HG02840 (cell line): Measurements from ENCODE around the gene AFG3L2.

ENCODE experiments used
- ATAC-seq: cut with Tn5 transposase; IDR thresholded peaks from one replicate; pipeline ENCODE4 v1.9.1; 2021; ENCODE audit warnings: mild to moderate bottlenecking, moderate library complexity, moderate number of reproducible peaks; ENCODE audit not compliant: unreplicated experiment, low FRiP score

AFG3L2 gene

DNA sequence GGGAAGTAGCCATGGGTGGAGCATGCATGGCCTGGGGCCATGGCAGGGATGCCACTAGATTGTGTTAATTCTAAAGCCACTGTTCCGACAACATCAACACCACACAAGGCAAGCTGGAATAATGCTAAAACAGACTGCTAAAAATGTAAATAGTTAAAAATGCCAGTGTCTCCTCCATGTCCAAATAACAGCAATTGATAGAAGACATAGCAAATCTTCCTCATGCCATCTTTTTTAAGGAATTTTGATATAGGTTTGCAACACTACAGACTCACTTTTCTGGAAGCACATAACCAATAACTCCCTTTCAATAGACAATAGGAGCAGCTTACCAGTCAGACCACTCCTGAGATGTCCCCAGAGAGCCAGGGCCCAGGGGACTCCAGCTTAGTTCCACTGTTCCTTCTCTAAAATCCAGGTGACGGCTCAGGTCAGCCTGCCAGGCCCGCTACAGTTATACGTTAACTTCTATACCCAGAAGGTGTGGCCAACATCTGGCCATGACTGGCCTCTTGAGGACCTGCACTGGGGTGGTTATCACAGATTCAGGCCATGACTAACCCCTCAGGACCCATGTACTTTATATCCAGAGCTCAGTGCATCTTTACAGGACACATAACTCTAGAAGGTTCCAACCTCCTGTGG lies 48.7 kb downstream of the AFG3L2 start:
- no peak for ATAC-seq

DNA sequence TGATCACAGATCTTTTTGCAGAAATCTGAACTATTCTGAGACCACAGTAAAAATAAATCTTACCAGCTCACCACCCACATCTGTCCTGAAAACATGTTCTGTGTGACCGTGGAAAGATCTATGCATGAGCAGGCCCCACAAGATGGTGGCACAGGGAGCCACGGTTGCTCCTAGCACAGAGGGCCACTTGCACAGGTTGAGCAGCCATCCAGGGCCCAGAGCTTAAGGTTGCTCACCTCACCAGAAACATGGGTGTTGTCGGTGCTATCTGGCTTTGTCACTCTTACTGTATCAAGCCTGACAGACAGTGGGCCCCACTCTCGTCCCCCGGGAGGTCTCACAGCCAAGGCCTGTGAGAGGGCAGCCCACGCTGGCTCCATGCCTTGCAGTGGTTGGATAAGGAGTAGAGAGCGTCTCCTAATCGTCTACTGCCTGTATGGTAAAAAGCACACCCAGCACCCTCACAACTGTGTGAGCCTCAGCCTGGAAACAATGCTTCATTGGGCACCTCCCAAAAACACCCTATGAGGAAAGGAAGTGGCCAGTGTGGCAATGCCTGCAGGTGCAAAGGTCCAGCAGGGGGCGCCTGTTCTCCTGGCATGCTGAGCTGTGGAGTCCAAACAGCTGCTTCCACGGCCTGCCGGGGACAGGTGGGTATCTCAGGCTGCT lies 49.4 kb downstream of the AFG3L2 start:
- ATAC-seq = no peak

DNA sequence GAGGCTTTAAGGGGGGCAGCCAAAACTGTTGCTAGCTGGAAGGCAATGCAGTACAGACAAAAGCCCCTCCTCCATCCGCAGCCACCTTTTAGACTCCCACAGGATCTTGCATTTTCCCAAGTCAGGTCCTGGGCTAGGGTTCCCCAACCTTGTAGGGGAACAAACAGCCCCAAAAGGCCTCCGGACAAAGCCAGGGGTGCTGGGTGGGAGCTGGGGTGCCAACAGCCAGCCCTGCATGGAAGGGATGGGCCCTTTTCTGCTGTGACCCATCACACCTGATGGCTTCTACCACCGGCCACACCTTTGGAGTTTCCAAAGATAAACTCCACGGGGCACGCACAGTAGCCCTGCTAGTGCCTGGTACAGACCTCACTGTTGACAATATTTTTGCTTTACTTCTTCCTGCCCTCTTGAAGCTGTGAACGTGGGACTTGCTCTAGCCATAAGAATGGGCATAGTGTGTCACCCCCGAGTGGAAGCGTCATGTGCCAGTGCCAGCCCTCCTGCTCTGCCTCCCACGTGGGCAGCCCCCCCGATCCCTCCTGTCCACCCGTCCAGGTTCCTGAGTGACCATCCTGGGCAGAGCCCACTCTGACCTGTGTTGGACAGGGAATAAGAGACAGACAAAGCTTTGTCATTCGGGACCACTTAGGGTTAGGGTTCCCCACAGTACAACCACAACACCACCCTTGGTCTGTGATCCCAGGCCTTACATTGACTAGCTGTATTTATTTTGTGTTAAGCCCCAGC lies 50.1 kb downstream of the AFG3L2 start:
- no peak for ATAC-seq

DNA sequence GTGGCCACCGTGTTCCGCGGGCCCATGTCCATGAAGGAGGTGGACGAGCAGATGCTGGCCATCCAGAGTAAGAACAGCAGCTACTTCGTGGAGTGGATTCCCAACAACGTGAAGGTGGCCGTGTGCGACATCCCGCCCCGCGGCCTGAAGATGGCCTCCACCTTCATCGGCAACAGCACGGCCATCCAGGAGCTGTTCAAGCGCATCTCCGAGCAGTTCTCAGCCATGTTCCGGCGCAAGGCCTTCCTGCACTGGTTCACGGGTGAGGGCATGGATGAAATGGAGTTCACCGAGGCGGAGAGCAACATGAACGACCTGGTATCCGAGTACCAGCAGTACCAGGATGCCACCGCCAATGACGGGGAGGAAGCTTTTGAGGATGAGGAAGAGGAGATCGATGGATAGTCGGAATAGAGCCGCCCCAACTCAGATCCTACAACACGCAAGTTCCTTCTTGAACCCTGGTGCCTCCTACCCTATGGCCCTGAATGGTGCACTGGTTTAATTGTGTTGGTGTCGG lies 51.2 kb downstream of the AFG3L2 start:
- ATAC-seq = no peak

DNA sequence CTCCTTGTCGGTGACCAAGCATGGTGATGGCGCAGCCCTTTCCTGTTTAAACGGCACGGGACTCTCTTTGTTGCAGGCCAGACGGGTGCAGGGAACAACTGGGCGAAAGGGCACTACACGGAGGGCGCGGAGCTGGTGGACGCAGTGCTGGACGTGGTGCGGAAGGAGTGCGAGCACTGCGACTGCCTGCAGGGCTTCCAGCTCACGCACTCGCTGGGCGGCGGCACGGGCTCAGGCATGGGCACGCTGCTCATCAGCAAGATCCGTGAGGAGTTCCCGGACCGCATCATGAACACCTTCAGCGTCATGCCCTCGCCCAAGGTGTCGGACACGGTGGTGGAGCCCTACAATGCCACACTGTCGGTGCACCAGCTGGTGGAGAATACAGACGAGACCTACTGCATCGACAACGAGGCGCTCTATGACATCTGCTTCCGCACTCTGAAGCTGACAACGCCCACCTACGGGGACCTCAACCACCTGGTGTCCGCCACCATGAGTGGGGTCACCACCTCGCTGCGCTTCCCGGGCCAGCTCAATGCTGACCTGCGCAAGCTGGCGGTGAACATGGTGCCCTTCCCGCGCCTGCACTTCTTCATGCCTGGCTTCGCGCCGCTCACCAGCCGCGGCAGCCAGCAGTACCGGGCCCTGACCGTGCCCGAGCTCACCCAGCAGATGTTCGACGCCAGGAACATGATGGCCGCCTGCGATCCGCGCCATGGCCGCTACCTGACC lies 51.9 kb downstream of the AFG3L2 start:
- ATAC-seq = no peak

DNA sequence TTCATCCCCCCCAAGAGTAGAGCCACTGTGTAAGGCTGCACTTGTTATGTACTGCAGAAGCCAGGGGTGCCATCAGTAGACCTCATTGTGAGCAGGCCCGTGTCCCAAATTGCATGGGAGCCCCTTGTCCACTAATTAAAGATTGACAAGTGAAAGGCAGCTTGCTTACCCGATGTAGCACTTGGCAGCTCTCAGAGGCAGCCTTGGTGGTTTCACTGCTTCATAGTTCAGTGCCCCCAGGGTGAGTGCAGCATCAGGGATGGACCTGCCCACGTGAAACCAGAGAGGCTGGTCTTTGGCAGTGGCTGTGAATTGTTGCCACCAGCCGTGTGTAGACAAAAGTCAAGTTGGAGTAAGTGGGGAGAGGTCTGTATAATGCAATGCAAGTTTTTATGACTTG lies 55.7 kb downstream of the AFG3L2 start:
- peak; percentile 52 for ATAC-seq

DNA sequence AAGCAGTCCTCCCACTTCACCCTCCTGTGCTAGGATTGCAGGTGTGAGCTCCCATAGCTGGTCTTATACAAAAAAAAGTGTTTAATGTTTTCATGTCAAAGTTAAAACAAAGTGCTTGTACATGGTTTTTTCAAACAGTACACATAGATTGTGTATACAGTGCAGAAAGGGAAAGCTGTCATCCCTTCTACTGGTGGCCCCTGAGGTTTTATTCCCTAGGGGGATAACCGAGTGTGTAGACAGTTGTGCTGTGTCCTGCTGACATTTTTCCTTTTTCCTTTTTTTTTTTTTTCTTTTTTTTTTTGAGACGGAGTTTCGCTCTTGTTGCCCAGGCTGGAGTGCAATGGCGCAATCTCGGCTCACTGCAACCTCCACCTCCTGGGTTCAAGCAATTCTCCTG lies 58.2 kb downstream of the AFG3L2 start:
- no peak for ATAC-seq

DNA sequence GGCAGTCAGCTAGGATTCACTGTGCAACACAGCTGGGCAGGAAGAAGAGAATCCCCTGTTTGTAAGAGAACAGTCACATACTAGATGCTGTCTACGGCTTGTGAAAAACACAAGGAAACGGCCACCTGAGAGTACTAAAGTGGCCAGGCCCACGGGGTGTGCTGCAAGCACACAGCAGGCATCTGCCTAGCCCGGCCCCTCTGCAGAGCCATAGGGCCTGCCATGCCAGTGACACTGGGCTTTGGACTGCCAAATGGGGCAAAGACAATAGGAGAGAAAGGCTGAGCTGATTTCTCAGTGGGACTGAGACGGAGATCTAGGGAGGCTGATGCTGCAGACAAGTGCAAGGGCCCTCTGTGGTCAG lies 58.7 kb downstream of the AFG3L2 start:
- ATAC-seq = no peak

DNA sequence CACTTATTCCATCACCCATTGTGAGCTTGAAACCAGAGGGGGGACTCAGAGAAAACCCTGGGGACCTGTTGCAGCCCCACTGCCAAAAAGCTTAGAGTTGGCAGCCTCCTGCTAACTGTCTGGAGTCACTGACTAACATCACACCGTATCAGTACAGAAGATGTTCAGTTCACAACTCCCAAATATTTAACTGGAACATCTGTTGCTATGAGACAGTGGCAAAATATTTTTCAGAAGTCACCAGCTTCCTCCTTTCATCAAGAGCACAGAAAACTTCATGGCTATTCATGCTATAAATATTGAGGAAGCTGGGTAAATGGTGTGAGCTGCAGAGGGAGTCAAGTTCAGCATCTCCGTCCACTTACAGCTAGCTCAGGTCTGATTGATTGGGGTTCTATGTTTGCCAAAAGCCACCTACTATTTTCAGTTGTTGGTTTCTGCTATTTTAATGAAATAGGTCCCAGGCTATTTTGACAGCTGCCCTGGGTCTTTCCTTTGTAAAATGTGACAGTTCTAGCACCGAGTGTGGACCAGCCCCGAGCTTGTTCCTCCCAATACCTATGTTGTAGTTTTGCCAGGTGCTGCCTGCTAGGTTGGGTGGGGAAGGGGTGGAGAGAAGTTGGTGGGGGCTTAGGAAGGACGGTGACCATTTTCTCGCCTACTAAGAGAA lies 59.2 kb downstream of the AFG3L2 start:
- no peak for ATAC-seq

DNA sequence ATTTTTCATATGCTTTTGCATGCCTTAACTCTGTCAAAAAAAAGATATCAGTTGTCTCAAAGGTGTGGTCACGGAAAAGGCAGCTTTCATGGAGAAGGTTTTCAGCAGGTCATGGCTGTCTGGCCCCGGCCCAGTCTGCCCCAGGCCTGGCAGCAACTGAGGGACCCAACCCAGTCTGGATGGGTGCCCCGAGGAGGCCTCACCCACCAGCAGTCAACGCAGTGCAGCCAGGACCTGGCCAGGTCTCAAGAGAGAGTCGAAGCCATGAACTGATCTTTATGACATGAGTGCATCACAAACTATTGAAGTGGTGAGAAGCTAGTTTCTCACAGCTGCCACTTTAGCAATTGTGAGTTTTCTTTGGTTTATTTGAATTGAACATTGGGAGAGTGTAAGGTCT lies 61.1 kb downstream of the AFG3L2 start:
- ATAC-seq = no peak

DNA sequence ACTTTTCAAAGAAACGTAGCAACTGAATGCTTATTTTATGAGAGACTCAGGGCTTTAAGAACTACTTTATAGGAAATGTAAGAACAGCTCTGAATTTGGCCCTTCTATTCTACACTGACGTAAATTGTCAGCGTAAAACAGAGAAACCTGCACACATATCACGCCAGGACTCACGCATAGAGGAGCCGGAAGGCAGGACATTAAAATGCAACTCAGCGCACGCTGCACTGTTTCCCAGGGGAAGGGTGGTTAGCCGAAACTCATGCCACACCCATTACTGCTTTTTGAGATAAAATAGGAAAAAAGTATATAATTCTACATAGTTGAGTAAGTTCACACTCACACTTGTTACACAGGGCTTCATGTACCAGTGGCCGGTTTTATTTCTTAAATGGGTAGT lies 61.5 kb downstream of the AFG3L2 start:
- ATAC-seq = no peak

DNA sequence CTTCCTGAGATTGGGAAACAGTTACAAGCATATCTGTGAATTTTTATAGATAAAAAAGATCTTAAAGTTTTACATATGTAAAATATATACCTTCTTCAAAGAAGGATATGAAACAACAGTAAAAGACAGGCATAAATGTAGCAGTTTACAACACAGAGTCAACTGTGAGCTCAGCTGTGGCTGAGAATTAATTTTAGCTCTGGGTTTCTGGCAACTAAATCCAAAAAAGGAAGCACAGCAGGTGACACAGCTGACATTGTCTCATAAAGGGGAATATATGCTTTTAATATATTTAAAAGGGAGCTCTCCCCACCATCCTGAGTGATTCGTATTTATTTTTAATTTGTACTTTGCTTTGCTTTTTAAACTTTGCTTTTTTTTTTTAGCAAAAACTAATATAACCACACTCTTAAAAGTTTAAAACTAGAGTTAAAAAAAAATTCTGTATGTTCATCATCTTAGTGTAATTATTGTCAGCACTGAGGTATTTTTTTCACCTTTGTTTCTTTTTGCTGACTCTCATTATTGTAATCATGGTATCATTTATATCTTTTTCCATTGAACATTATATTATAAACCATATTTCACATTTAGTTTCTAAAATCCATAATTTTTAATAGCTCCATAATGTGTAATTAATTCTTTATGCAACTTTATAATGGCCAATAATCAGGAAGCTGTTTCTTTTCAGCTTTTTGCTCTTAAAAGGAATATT lies 62.3 kb downstream of the AFG3L2 start:
- ATAC-seq = no peak

DNA sequence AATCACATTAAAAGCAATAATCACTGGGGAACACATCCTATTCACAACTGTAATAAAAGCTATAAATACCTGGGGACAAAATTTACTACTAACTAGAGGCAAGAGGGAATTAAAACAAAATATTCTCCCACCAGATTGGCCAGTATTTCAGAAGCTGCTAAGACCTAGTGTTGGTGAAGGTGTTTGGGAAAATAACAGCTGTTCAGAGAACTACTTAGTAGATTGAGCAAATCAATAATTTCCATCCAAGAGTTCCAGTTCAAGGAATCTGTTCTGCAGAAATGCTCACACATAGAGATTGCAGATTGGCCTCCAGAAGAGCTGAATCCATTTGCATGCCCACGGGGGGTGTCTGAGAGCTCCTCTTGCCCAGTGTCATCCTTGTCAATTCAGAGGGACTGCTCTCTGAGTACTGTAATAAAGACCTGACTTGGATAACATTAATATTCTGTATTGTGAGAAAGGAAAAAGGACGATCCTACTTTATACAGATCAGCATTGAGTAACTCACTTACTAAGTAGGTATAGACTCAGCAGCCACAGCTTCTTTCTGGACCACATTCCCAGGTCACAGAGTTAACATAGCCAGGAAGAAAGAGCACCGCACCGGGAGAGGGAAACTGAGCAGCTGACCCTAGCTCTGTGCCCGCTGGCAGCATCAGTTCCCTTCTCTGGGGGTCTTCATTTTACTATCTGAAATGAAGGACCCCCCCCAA lies 63.3 kb downstream of the AFG3L2 start:
- ATAC-seq = no peak

DNA sequence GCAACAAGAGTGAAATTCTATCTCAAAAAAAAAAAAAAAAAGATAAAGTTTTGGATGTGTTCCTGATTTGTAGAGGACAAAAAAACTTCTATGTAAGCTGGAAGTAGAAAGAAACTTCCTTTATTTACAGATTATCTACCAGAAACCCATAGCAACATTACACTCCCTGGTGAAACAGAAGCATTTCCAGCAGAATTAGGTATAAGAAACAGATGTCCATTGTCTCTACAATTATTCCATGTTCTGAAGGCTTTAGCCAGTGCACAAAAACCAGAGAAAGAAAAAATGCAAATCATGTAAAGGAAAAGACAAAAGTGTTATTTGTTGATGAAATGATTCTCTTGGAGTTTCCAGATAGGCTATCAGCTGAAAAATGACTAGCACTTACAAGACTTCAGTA lies 64.1 kb downstream of the AFG3L2 start:
- ATAC-seq = no peak

DNA sequence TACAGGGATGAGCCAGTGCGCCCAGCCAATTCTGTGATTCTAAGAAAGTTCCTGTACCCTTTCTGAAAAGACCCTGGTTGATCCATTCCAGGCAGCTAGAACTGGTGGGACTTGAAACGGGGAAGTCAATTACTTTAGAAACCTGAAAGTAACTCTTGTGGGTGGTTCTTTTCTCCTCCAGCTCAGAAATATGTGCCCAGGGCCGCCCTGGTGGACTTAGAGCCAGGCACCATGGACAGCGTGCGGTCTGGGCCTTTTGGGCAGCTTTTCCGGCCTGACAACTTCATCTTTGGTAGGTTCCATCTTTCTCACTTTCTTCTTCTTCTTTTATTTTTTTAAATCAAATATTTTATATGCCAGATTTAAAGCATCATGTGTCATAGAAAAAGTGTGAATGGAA lies 66.3 kb downstream of the AFG3L2 start:
- ATAC-seq = no peak

DNA sequence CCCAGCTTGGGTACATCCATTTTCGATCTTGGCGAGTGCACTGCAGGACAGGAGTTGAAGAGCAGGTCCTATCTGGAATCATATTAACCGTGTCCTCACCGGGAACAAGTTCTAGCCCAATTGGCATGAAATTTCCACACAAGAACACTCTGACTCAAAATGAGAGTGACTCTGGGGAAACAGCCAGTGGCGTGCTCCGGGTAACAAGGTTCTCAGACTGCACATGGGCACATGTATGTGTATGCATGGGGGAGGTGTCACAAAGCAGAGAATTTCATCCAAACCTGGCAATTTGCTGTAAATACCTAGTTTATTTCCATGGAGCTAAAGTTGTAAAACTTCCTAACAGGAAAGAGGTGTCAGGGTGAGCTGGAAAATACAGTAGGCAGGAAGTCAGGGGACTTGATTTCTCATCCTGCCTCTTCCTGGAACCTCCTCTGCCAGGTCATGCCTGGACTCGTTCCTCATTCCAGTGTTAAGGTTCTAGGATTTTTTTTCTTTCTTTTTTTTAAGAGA lies 67.3 kb downstream of the AFG3L2 start:
- no peak for ATAC-seq

DNA sequence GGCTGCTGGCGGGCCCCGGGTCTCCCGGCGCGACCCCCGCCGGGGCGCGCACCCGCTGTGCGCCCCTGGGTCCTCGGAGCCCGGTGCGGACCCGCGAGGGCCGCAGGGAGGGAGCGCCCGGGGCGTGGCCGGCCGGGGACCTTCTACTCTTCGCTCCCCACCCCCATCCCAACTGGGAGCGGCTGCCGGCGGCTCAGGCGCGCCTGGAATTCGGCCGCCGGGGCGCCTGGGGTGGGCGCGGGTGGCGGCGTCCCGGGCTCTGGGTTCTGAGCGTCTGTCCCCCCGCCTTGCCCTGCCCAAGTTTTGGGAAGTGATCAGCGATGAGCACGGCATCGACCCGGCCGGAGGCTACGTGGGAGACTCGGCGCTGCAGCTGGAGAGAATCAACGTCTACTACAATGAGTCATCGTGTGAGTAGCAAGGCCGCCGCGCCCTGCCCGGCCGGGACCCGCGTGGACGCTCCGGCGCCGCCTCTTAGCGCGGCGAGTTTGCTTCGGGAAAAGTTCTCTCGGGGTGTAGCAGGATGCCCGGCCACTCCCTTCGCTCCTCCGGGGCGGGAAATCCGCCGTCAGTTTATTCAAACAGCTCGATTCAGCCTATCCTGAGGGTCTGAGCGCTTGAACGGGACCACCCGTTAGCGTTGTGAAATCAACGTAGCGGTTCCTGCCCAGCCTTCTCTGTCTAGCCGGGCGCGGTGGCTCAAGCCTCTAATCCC lies 68.5 kb downstream of the AFG3L2 start:
- peak; percentile 47 for ATAC-seq

DNA sequence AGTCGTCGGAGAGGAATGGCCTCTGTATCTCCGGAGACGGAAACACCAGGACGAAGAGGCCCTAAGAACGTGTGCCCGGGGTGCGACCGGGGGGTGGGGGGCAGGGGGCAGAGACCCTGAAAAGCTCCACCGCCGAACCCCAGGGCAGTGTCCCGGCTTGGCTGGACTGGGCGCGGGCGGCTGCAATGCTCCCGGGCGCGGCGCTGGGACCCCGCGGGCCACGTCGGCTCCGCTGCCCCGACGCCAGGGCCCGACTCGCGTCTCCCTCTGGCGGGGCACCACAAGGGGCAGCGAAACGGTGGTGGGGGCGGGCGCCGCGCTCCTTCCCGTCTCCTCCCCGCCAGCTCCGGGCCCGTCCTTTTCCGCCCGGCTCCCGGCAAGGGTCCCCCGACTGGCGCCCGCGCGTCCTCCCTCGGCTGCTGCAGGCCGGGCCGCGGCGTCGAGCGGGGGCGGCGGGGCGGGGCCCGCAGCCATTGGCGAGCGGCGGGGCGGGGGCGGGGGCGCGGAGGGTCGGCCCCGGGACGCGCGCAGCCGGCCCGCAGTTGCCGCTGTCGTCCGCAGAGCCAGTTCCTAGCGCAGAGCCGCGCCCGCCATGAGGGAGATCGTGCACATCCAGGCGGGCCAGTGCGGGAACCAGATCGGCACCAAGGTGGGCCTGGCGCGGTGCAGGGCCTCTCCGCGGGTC lies 69.2 kb downstream of the AFG3L2 start, which contains the start of gene TUBB6:
TUBB6 (plus strand) TSS at position 541 of the 685 bp plus-strand sequence; CDS start at position 593, 52 bp downstream.
- ATAC-seq = peak; percentile 51
